Measurements from ENCODE around the gene LINS1.

DNA sequence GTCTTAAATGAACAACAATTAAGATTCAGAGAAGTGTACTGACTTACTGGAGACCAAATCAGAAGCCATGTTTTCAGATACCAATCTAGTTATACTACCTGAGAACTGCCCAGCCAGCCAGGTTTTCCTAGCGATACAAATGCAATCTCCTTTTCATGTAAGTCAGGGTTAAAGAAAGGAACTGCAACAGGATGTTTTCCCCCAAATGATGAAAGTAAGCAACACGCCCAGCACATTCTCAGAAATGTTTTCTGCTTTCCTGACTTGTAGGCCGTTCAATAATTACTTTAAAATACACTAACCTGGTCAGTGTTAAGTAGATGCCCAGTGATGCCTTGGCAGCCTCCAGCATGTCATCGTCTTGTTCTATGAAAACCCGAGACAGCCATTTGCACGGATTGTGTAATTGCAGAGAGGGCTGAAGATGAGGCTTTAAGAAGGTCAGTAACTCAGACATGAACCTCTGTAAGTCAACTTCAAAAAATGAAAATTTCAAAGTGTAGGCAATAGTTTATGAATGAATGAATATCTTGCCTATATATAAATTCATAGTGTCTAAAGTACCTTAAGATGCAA, 30.3 kb downstream of the LINS1 start:
- TF ChIP-seq, protein P1, sequence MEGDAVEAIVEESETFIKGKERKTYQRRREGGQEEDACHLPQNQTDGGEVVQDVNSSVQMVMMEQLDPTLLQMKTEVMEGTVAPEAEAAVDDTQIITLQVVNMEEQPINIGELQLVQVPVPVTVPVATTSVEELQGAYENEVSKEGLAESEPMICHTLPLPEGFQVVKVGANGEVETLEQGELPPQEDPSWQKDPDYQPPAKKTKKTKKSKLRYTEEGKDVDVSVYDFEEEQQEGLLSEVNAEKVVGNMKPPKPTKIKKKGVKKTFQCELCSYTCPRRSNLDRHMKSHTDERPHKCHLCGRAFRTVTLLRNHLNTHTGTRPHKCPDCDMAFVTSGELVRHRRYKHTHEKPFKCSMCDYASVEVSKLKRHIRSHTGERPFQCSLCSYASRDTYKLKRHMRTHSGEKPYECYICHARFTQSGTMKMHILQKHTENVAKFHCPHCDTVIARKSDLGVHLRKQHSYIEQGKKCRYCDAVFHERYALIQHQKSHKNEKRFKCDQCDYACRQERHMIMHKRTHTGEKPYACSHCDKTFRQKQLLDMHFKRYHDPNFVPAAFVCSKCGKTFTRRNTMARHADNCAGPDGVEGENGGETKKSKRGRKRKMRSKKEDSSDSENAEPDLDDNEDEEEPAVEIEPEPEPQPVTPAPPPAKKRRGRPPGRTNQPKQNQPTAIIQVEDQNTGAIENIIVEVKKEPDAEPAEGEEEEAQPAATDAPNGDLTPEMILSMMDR (IDR thresholded peaks at IDR 0.05; ENCODE audit: extremely low read depth in 1 of 2, insufficient read depth in 1 of 2, low read depth in 1 of 2, low read length in 2 of 2): no peak
- TF ChIP-seq POLR2AphosphoS5 (IDR thresholded peaks at IDR 0.05; ENCODE audit: insufficient read depth, low read depth, low read length): no peak
- TF ChIP-seq POLR2A (IDR thresholded peaks at IDR 0.05; ENCODE audit: low read depth, low read length): no peak
- TF ChIP-seq, protein P2, sequence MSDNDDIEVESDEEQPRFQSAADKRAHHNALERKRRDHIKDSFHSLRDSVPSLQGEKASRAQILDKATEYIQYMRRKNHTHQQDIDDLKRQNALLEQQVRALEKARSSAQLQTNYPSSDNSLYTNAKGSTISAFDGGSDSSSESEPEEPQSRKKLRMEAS (IDR thresholded peaks at IDR 0.05; ENCODE audit: insufficient read depth, insufficient read length): no peak
- no peak for TF ChIP-seq EZH2 (IDR thresholded peaks at IDR 0.05; ENCODE audit: borderline replicate concordance, low read depth, low read length, severe bottlenecking)
- TF ChIP-seq JUN (IDR thresholded peaks at IDR 0.05; ENCODE audit: borderline replicate concordance, insufficient read depth, insufficient read length, low read depth): no peak
- TF ChIP-seq MYC (IDR thresholded peaks at IDR 0.05; ENCODE audit: low read depth, low read length): no peak
- no peak for TF ChIP-seq FOS (IDR thresholded peaks at IDR 0.05; ENCODE audit: borderline replicate concordance, insufficient read depth, low read length)
- no peak for TF ChIP-seq GATA2 (IDR thresholded peaks at IDR 0.05; ENCODE audit: insufficient read depth, insufficient read length, low read depth, low read length)

Measured in endothelial cell of umbilical vein (primary cell).